MM.1S (cell line): ENCODE measurements around the gene ADIPOR2.

Experiments used
- CTCF ChIP-seq: fragments of 300-600 bp; sonication (generic); IDR thresholded peaks from 2 replicates; pipeline ENCODE4 v1.5.1; 2016; ENCODE audit warnings: antibody characterized with exemption, low read length, mixed read lengths
- EZH2 ChIP-seq: fragments of 300-600 bp; sonication (generic); optimal IDR thresholded peaks from 2 replicates; pipeline ENCODE3; 2017; ENCODE audit warnings: low read depth, mild to moderate bottlenecking, antibody characterized with exemption, low read length, mixed read lengths

DNA sequence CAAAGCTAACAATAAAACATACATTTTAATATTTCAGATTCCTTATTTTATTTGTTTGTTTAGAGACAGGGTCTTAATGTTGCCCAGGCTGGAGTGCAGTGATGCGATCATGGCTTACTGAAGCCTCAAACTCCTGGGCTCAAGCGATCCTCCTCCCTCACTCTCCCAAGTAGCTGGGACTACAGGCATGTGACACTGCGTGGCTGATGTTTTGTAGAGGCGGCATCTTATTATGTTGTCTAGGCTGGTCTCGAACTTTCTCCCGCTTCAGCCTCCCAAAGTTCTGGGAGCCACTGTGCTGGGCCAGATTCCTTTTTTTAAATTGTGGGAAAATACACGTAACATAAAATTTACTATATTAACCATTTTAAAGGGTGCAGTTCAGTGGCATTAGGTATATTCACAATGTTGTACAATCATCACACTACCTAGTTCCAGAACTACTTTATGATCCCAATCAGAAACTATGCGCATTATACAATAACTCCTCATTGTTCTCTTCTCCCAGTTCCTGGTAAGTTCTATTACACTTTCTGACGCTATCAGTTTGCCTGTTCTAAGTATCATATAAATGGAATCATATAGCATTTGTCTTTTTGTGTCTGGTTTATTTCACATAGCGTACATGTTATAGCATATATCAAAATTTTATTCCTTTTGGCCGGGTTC is 40.3 kb downstream of the ADIPOR2 start:
- TF ChIP-seq CTCF (no peak), EZH2 (no peak)
